RWPE2 (cell line): ENCODE measurements around the gene CNOT8.

Experiments
- ATAC-seq: fragments of 200-7000 bp; cut with Tn5 transposase; 3 replicates; pipeline ENCODE4 v1.9.1; 2021; ENCODE audit warnings: low read depth
- DNase-seq: peaks from one replicate; pipeline ENCODE4 v3.0.0-alpha.2; 2020; ENCODE audit warnings: low spot score
- H3K27ac ChIP-seq: fragments of 450-650 bp; 2 replicates; pipeline ENCODE4 v1.5.1; 2017; ENCODE audit warnings: mild to moderate bottlenecking; ENCODE audit not compliant: poor library complexity, severe bottlenecking
- H3K27me3 ChIP-seq: fragments of 250-450 bp; sonication (Bioruptor Pico); 2 replicates; pipeline ENCODE4 v1.5.1; 2021; ENCODE audit warnings: mild to moderate bottlenecking, moderate library complexity; ENCODE audit not compliant: insufficient read depth, poor library complexity, severe bottlenecking
- H3K36me3 ChIP-seq: fragments of 250-450 bp; sonication (Bioruptor Pico); 2 replicates; pipeline ENCODE4 v1.5.1; 2020; ENCODE audit warnings: low read depth, mild to moderate bottlenecking, moderate library complexity
- H3K4me1 ChIP-seq: fragments of 250-450 bp; sonication (Bioruptor Pico); 2 replicates; pipeline ENCODE4 v1.5.1; 2021; ENCODE audit warnings: mild to moderate bottlenecking, moderate library complexity; ENCODE audit not compliant: insufficient read depth, poor library complexity, severe bottlenecking
- H3K4me3 ChIP-seq: fragments of 250-450 bp; sonication (Bioruptor Pico); 2 replicates; pipeline ENCODE4 v1.5.1; 2021; ENCODE audit warnings: mild to moderate bottlenecking, moderate library complexity; ENCODE audit not compliant: severe bottlenecking
- H3K9me3 ChIP-seq: fragments of 250-450 bp; sonication (Bioruptor Pico); 2 replicates; pipeline ENCODE4 v1.5.1; 2021; ENCODE audit warnings: mild to moderate bottlenecking, moderate library complexity; ENCODE audit not compliant: severe bottlenecking
- CTCF ChIP-seq: fragments of 450-650 bp; IDR thresholded peaks from one replicate; pipeline ENCODE4 v1.5.1; 2017; ENCODE audit warnings: mild to moderate bottlenecking, moderate library complexity; ENCODE audit not compliant: poor library complexity, severe bottlenecking

CNOT8 gene

GRCh38 chr5:154857530-154858296 is 714 bp upstream of the CNOT8 start:
- TF ChIP-seq CTCF: peak; percentile 33
- Histone ChIP-seq H3K27ac (peak overlapping the region; percentile 93), H3K4me1 (peaks cover 15% of the 10 kb centered on the region), H3K36me3 (peaks cover 20% of the 10 kb centered on the region), H3K9me3 (no peaks in the 10 kb centered on the region), H3K4me3 (peak overlapping the region; percentile 82), H3K27me3 (no peaks in the 10 kb centered on the region)
- DNase-seq (peak; percentile 100), ATAC-seq (peak; percentile 80)

GRCh38 chr5:154858972-154859871 is 795 bp downstream of the CNOT8 start:
- H3K9me3 ChIP-seq: no peaks in the 10 kb centered on the region
- peak overlapping the region; percentile 82 for H3K4me3 ChIP-seq
- H3K27ac ChIP-seq: peak overlapping the region; percentile 93
- no peak for DNase-seq
- H3K36me3 ChIP-seq: peaks cover 34% of the 10 kb centered on the region
- H3K27me3 ChIP-seq: no peaks in the 10 kb centered on the region
- no peak for ATAC-seq
- peaks cover 15% of the 10 kb centered on the region for H3K4me1 ChIP-seq
- no peak for TF ChIP-seq CTCF

- Histone ChIP-seq H3K27me3 (no peaks in the 10 kb centered on the region), H3K36me3 (peaks cover 43% of the 10 kb centered on the region), H3K9me3 (no peaks in the 10 kb centered on the region), H3K4me1 (peaks cover 15% of the 10 kb centered on the region), H3K27ac (peak overlapping the region; percentile 93), H3K4me3 (peak overlapping the region; percentile 82)
- ATAC-seq (peak; percentile 13; the same call in 1 of the 3 replicates), DNase-seq (no peak)
- no peak for TF ChIP-seq CTCF
Measured at GRCh38 chr5:154860123-154860522, 1.7 kb downstream of the CNOT8 start.

GRCh38 chr5:154860765-154861164 is 2.3 kb downstream of the CNOT8 start:
- DNase-seq (no peak), ATAC-seq (no peak)
- H3K9me3 ChIP-seq: no peaks in the 10 kb centered on the region
- TF ChIP-seq CTCF: no peak
- H3K4me3 ChIP-seq: no peak overlapping the region
- peaks cover 49% of the 10 kb centered on the region for H3K36me3 ChIP-seq
- H3K27me3 ChIP-seq: no peaks in the 10 kb centered on the region
- peak overlapping the region; percentile 93 for H3K27ac ChIP-seq
- peaks cover 15% of the 10 kb centered on the region for H3K4me1 ChIP-seq
